ENCODE data around the gene ZNF3.

Gene ZNF3

DNA sequence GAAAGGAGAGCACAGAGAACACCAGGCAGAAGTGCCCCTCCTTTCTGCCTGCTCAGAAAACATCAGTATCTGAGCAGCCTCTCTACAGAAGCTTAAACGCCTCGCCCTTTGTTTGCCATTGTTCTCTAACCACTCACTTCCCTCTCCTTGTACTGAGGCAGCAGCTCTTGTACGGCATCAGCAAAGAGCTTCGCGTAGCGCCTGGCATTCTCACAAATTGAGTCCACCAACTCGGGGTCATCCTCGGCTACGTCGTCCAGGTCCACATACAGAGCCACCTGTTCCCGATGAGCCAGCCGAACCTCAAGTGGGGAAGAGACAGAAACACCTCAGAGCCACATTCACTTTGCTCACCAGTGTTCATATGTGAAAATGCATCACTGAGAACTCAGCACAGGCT lies 17.9 kb upstream of the ZNF3 start:
- H3K4me3 Mint-ChIP-seq = peak overlapping the region; percentile 94 to 95
- H3K27me3 Mint-ChIP-seq = no peaks in the 10 kb centered on the region
- H3K9me3 Mint-ChIP-seq = no peaks in the 10 kb centered on the region
- ATAC-seq = no peak
- no peak for DNase-seq
- peaks cover 68% of the 10 kb centered on the region for H3K4me1 Mint-ChIP-seq
- H3K27ac Mint-ChIP-seq = peak overlapping the region in 1 of 2 donors; percentile 100

DNA sequence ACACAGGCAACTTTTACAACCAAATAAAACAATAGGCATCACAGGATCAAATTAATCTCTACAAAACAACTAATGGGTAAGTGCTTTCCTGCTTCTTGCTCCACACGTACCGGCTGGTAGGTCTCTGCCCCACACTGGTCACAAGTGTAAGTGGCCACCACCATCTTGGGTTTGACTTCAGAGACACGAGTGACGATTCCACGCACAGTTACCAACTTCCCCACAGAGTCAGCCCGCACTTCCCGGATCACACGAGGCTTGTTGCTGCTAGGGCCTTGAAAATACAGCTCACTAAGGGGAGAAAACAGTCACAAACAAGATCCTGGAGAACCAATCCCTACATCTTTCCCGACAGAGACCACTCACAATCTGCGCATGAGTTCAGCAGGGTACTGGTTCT lies 17.4 kb upstream of the ZNF3 start:
- Mint-ChIP-seq H3K4me3 (peak overlapping the region; percentile 94 to 95), H3K4me1 (peaks cover 71% of the 10 kb centered on the region)
- DNase-seq = no peak

DNA sequence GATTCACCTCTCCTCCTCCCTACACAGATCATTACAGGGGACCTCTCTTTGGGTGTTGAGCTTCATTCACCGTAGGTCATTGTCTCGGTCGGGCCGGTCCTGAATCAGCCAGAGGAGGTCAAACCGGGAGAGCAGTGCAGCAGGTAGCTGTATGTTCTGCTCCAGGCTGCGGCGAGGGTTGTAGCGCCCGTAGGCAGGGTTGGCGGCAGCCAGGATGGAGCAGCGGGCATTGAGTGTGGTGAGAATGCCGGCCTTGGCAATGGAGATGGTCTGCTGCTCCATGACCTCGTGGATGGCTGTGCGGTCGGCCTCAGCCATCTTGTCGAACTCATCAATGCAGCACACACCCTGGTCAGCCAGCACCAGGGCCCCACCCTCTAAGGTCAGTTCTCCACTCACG lies 14.2 kb upstream of the ZNF3 start:
- DNase-seq (no peak), ATAC-seq (no peak)
- Mint-ChIP-seq H3K27ac (peak overlapping the region in 1 of 2 donors; percentile 87), H3K9me3 (no peaks in the 10 kb centered on the region), H3K27me3 (no peaks in the 10 kb centered on the region), H3K4me3 (peak overlapping the region in 1 of 2 donors; percentile 5), H3K4me1 (peaks cover 88% of the 10 kb centered on the region)

More for the DNA sequence above, 17.4 kb upstream of the ZNF3 start:
- Mint-ChIP-seq H3K27me3 (no peaks in the 10 kb centered on the region), H3K9me3 (no peaks in the 10 kb centered on the region), H3K27ac (peak overlapping the region; percentile 3 to 100)
- ATAC-seq = no peak

DNA sequence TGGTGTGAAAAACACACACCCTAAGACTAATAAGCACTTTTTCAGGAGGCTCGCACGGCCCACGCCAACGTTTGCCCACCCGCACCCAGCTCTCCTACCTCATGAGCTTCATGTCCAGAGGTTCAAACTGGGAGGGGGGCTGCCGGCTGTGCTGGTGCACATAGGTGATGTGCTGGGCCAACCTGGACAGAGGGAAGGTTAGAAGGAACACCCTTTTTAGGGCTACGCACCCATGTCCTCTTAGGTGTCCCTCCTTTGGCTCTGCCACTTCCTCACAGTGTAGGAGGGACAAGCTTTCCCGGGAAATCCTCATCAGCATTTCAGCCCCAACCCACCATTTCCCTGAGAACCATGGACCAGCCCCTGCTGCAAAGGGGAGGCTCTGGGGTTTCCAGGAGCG lies 13.8 kb upstream of the ZNF3 start:
- peaks cover 88% of the 10 kb centered on the region for H3K4me1 Mint-ChIP-seq
- H3K4me3 Mint-ChIP-seq = no peak overlapping the region
- DNase-seq (no peak), ATAC-seq (no peak)
- peak overlapping the region in 1 of 2 donors; percentile 87 for H3K27ac Mint-ChIP-seq
- no peaks in the 10 kb centered on the region for H3K27me3 Mint-ChIP-seq
- no peaks in the 10 kb centered on the region for H3K9me3 Mint-ChIP-seq

DNA sequence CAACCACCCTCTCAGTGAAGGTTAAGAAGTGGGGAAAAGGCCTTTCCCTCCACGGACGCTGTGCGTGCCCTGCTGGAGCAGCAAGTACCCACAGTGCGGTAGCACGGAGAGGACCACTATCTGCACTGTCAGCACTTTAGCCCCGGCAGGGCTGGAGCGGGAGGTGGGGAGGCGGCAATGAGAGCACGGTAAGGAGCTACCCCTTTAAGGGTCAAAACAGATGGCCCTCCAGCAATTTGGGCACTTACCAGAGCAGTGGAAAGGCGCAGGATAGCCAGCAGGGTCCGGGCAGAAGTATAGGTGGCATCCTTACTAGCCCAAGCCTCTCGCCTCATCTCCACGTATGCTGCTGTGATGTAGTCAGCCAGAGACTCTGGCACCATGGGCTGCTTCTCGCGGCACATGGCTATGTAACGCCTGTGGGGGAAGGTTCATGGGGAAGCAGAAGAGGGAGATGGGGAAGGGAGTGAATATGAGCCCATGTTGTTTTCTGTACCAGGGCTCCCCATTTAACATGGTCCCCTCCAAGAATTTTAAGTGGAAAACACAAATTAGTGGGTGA lies 12.5 kb upstream of the ZNF3 start:
- DNase-seq (no peak), ATAC-seq (no peak)
- H3K4me3 Mint-ChIP-seq = peak overlapping the region in 1 of 2 donors; percentile 18
- peak overlapping the region in 1 of 2 donors; percentile 93 for H3K27ac Mint-ChIP-seq
- H3K9me3 Mint-ChIP-seq = no peaks in the 10 kb centered on the region
- peaks cover 87% of the 10 kb centered on the region for H3K4me1 Mint-ChIP-seq
- no peaks in the 10 kb centered on the region for H3K27me3 Mint-ChIP-seq

DNA sequence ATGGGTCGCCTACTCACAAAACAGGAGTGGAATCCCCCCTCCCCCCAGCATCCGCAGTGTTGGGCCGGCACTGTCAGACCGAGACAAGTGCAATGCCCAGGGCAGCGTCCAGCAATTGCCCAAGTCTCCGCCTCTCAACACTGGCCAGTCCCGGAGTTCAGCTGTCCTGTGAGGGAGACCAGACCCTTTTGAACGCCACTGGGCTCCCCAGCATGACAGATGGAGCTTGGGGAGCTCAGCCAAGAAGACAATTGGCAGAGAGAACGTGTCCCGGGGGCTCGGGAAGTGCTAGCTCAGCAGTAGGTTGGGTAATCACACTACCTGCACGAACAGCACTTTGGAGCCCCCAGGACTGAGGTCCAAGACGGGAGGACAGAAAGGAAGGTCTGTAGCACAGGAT lies 12.0 kb upstream of the ZNF3 start:
- peak overlapping the region in 1 of 2 donors; percentile 18 for H3K4me3 Mint-ChIP-seq
- H3K27ac Mint-ChIP-seq = peak overlapping the region in 1 of 2 donors; percentile 93
- ATAC-seq (no peak), DNase-seq (no peak)
- H3K9me3 Mint-ChIP-seq = no peaks in the 10 kb centered on the region
- H3K4me1 Mint-ChIP-seq = peaks cover 82% of the 10 kb centered on the region
- H3K27me3 Mint-ChIP-seq = no peaks in the 10 kb centered on the region

DNA sequence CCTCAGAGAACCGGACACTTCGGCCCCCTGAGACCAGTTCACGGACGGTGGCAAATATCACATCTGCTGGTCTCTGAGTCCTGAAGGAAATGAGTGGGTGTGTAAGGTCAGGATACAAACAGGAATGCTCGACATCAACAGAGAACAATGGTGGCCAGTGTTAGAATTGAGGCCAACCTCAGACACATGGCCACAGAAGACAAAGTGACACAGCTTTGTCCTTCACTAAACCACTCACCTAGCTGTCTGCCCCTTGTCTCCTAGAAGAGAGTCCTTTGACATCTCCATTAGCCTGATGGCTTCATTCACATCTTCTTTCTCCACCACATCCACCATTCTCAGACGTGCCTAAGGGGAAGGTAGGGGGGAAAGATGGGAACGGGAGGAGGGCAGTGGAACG lies 11.5 kb upstream of the ZNF3 start:
- Mint-ChIP-seq H3K4me3 (no peak overlapping the region), H3K27me3 (no peaks in the 10 kb centered on the region), H3K4me1 (peaks cover 80% of the 10 kb centered on the region), H3K9me3 (no peaks in the 10 kb centered on the region), H3K27ac (peak overlapping the region in 1 of 2 donors; percentile 93)
- ATAC-seq (no peak), DNase-seq (no peak)

DNA sequence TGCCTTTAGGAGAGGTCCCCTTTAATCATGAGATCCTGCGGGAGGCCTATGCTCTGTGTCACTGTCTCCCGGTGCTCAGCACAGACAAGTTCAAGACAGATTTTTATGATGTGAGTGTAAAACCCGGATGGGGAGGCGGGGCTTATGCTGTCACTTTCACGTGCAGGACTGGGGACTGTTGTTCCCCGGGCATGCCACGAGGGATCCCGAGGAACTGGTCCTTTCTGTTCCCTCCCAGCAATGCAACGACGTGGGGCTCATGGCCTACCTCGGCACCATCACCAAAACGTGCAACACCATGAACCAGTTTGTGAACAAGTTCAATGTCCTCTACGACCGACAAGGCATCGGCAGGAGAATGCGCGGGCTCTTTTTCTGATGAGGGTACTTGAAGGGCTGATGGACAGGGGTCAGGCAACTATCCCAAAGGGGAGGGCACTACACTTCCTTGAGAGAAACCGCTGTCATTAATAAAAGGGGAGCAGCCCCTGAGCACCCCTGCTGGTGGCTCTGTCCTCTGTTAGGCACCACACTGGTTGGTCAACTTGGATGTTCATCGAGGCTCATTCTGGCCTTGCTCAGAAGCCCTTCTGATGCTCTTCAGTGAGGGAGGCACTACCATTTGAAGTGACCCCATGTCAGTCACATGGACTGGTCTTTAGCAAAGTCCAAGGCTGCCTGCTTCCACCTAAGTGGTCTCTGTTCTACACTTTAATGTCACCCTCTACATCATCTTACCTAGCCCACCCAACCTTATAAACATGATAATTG lies 10.1 kb upstream of the ZNF3 start:
- Mint-ChIP-seq H3K9me3 (no peaks in the 10 kb centered on the region), H3K27ac (peak overlapping the region in 1 of 2 donors; percentile 87), H3K4me1 (peaks cover 76% of the 10 kb centered on the region), H3K27me3 (no peaks in the 10 kb centered on the region), H3K4me3 (peak overlapping the region in 1 of 2 donors; percentile 23)
- ATAC-seq = peak; percentile 26
- peak in 1 of 2 donors; percentile 23 for DNase-seq

DNA sequence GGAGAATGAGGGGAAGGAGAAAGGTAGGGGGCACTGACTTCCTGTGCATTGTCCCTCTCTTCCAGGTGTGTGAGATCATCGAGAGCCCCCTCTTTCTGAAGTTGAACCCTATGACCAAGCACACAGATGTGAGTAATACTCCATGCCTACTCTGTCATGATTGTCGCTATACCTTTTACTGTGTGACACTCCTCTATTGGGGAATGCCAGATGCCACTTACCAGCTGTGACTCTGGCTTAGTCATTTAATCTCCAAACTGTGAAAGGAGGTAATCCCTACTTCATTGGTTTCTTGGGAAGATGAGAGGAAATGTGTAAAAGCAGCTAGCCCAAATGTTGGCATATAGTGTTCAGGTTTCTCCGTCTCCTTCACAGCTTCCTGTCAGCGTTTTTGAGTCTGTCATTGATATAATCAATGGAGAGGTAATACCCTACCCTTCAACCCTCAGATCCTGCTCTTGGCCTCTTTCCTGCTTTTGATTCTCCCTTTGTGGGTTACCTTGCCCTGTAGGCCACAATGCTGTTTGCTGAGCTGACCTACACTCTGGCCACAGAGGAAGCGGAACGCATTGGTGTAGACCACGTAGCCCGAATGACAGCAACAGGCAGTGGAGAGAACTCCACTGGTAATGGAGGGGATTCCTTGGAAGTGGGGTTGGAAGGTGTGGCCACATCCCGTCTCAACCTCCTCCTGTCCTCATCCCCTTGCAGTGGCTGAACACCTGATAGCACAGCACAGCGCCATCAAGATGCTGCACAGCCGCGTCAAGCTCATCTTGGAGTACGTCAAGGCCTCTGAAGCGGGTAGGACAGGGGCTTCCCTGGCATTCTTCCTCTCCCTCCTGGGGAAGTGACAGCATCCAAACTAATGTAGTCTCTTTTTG lies 9.2 kb upstream of the ZNF3 start:
- Mint-ChIP-seq H3K4me1 (peaks cover 74% of the 10 kb centered on the region), H3K27me3 (no peaks in the 10 kb centered on the region), H3K9me3 (no peaks in the 10 kb centered on the region), H3K27ac (peak overlapping the region in 1 of 2 donors; percentile 87), H3K4me3 (peak overlapping the region; percentile 10 to 91)
- peak in 1 of 2 donors; percentile 25 for DNase-seq
- ATAC-seq = peak; percentile 47

DNA sequence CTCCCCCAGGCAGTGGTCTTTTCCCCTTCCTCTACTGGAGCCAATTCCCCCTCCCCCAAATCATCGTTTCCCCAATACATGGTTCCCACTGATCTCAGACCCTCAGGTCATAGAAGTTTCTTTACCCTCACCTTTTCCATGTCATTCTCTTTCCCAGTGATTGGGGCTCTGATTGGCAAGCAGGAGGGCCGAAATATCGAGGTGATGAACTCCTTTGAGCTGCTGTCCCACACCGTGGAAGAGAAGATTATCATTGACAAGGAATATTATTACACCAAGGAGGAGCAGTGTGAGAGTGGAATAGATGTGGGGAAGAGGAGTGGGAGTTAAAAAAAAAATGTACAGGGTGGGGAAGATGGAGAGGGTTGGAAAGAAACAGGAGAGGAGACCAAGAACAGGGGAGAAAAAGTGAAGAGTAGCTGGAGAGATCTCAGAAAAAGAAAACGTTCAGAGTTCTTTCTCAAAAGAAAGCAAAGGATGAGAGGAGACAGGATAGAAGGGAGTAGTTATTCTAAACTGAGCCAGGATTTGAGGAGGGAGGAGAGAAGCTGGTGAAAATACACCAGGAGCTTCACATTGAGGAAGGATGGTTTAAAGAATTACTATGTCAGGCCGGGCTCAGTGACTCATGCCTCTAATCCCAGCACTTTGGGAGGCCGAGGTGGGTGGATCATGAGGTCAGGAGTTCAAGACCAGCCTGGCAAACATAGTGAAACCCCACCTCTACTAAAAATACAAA lies 8.1 kb upstream of the ZNF3 start:
- Mint-ChIP-seq H3K4me1 (peaks cover 65% of the 10 kb centered on the region), H3K27ac (peak overlapping the region; percentile 23 to 95), H3K27me3 (no peaks in the 10 kb centered on the region), H3K4me3 (peak overlapping the region; percentile 87 to 91), H3K9me3 (no peaks in the 10 kb centered on the region)
- ATAC-seq (no peak), DNase-seq (no peak)

DNA sequence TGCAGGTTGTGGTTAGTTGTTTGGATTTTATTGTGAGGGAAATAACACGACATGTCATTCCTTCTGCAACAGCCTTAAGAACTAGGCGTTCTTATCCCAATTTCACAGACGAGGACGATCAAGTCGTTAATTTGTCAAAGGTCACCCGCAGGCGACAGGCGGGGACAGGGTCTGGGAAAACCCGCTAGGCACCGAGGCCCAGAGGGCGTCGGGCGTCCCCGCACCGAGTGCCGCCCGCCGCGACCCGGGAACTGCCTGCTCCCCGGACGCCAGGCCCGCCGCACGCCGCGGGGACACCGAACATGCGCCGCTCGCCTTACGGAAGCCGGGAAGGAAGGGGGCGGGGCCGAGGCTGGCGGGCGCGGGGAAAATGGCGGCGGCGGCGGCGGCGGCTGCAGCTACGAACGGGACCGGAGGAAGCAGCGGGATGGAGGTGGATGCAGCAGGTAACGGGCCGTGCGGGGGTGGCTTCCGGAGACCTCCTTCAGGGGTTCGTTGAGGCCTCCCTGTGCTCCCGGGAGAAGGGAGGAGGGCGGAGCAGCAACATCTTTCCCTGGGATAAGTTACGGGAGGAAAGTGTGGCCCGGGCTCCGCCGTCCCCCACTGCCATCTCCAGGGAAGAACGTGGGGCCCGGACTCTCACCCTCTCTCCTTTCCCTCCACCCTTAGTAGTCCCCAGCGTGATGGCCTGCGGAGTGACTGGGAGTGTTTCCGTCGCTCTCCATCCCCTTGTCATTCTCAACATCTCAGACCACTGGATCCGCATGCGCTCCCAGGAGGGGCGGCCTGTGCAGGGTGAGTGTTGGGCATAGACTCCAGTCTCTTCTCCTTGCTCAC lies 7.3 kb upstream of the ZNF3 start, which contains the start of gene COPS6:
TSS of gene COPS6 (plus strand) at position 349 of the 837 bp plus-strand sequence. CDS start at position 371, 22 bp downstream.
- ATAC-seq (peak; percentile 68), DNase-seq (peak; percentile 85 to 86)
- no peaks in the 10 kb centered on the region for H3K27me3 Mint-ChIP-seq
- no peaks in the 10 kb centered on the region for H3K9me3 Mint-ChIP-seq
- peak within 1 kb of the TSS; percentile 87 to 91 for H3K4me3 Mint-ChIP-seq
- H3K27ac Mint-ChIP-seq = peak within 1 kb of the TSS; percentile 54 to 95
- peaks cover 61% of the 10 kb centered on the region for H3K4me1 Mint-ChIP-seq

DNA sequence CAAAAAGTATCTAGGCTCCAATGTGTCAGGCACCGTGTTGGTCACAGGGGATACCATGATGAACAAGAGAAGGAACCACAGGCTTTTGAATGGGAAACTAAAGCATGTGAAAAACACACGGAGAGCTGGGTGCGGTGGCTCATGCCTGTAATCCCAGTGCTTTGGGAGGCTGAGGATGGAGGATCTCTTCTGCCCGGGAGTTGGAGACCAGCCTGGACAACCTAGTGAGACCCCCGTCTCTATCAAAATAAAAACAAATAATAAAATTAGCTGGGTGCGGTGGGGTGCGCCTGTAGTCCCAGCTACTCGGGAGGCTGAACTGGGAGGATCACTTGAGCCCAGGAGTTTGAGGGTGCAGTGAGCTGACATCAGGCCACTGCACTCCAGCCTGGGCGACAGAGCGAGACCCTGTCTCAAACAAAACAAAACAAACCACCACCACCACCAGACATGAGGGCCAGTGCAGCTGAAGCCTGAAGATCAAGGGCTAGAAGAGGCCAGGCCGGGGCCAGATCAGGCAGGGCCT lies 6.6 kb upstream of the ZNF3 start:
- peak; percentile 5 for ATAC-seq
- H3K4me3 Mint-ChIP-seq = peak overlapping the region; percentile 87 to 91
- no peak for DNase-seq
- peaks cover 56% of the 10 kb centered on the region for H3K4me1 Mint-ChIP-seq
- H3K27ac Mint-ChIP-seq = peak overlapping the region; percentile 54 to 95
- H3K27me3 Mint-ChIP-seq = no peaks in the 10 kb centered on the region
- H3K9me3 Mint-ChIP-seq = no peaks in the 10 kb centered on the region

DNA sequence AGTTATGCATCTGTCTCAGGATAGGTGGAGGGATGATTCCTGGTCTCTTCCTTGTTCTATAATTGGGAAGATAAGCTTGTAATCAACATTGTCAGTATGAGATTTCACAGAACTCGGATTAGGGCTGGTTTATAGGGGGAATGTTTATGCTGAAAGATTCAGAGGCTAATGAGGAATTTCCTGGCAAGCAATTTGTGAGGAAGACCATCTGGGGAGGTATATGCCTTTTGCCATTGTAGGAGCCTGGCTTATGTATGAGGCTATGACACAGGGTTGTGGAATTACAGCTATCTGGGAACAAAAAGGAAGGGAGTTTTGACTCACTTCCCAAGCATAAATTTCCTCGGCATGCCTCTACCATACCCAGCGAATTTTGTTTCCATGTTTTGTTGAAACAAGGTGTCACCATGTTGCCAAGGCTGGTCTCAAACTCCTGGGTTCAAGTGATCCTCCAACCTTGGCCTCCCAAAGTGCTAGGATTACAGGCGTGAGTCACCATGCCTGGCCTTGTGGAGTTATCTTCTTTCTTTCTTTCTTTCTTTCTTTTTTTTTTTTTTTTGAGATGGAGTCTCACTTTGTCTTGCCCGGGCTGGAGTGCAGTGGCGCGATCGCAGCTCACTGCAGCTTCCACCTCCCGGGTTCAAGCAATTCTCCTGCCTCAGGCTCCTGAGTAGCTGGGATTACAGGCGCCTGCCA lies 5.7 kb upstream of the ZNF3 start:
- Mint-ChIP-seq H3K27ac (no peak overlapping the region), H3K27me3 (no peaks in the 10 kb centered on the region), H3K4me3 (no peak overlapping the region), H3K9me3 (no peaks in the 10 kb centered on the region), H3K4me1 (peaks cover 56% of the 10 kb centered on the region)
- DNase-seq (no peak), ATAC-seq (no peak)

DNA sequence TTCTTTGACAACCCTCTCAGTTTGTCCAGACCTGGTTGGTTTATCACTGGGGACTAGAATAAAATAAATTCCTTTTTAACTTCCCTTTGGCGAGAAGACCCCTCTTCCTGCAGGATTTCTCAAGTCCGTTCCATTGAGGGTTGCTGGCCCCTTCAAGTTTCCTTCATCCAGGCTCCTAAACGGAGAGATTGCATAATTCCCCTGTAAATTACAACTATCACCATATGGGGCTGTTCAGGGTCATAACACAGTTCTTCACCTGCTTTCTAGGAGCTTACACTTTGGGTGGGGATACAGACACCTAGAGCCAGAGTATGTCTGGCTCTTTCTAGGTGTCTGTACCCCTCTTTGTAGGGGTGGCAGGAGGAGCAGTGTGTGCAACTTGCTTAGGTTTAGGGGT lies 4.0 kb upstream of the ZNF3 start:
- Mint-ChIP-seq H3K4me1 (peaks cover 50% of the 10 kb centered on the region), H3K27ac (no peak overlapping the region), H3K9me3 (no peaks in the 10 kb centered on the region), H3K27me3 (no peaks in the 10 kb centered on the region), H3K4me3 (no peak overlapping the region)
- ATAC-seq = no peak
- DNase-seq = no peak

Measured in stimulated activated naive CD8-positive, alpha-beta T cell treated with anti-CD3 and anti-CD28 coated beads, Interleukin-15, amount 100 ng/mL, for 72 hours (primary cell).